DLD1 (cell line): ENCODE results near the gene SP3.

Experiments
- in situ Hi-C: cut with HindIII; loops from 2 replicates; pipeline ENCODE4 v1.10.0; 2017; ENCODE audit warnings: low sequenced_read_pairs

Gene SP3

GRCh38 chr2:173965372-173966025 is at the start of gene SP3:
TSS of gene SP3 (minus strand) at chr2:173965373. CDS start at chr2:173965171, 202 bp downstream.
- in situ Hi-C loops = no loop called here

GRCh38 chr2:174014699-174015070 is 49.5 kb upstream of the SP3 start:
- in situ Hi-C loops = no loop called here

DNA sequence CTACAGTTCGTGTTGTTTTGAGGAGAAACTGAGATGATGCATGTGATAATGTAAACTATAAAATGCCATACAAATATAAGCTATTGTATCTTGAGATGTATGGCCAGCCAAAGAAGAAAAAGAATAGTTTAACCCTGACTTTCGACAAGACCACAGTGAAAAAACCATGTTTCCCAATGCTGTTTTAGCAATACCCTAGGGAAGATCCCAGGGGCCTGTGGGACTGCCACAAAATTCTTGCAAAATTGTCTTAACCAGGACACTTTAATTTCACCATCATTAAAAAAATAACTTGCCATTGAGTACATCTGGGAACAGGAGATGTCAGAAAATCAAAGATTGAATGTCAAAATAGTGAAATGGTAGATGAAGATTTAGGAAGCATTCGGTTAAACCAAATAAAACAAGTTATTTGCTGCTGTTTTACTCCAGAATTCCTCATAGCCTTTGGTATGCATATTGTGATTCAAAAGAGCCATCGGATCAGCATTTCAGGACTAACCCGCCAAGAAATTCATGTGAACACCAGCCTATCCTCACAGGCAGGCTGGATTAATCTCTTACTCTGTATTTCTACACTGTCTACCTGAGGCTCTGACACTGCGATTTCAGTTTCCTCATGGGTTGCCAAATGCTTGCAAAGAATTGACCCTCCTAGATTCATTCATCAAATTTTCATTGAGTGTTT is 49.0 kb upstream of the SP3 start:
- in situ Hi-C loops = no loop called here

- in situ Hi-C loops = no loop called here
These were observed 48.2 kb upstream of the SP3 start for GRCh38 chr2:174013315-174013751.

DNA sequence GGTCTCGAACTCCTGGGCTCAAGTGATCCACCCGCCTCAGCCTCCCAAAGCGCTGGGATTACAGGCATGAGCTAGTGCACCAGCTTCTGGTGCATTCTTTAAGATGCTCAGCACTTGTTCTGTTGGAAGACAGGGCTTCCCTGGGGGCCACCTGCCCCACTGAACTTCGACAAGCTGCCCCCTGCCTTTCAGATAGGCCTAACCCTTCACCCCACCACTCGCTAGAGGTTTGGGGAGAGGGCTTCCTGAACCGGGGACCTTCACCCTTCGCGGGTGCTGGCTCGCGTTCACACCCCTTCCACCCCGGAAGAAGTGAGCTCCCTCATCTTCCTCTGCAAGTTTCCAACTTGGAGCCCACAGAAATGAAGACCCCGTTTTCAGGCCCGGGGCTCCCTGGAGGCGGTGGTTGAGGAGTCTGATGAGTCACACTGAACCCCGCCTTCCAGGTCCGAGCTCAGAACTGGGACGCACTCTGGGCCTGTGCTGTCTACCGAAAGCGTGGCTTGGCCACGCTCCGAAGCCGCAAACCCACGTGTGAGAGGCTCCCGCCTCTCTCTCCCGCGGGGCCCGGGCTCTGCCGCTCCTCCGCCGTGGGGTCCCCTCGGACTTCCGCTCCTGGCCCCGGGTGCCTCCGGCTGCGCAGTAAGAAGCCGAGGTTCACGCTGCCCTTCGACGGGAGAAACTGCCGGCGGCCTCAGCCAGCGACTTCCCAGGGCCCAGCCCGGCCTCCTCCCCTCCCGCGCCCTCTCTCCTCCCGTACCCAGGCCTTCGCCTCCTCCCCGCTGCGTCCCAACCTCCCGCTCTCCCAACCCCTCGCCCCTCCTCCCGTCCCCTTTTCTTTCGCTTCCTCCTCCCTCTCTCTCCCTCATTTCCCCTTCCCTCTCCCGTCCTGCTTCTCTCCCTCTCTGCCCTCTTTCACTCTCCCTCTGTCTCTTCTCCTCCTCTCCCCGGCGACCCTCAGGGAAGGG is 47.5 kb upstream of the SP3 start:
- in situ Hi-C loops = no loop called here

DNA sequence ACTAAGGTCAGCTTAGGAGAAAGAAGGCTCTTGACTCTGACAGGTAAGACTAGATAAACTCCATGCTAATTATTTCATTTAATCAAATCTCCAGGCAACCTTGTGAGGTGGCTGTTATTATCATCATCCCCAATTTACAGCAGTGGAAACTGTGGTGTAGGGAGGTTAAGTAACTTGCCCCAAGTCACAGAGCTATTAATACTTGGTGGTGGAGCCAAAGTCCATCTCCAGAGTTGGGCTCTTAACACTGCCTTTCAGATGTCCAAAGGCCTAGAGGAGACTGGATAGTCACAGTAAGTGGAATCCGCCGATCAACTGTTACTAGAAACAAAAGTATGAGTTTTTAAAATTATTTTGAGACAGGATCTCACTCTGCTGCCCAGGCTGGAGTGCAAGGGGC is 46.6 kb upstream of the SP3 start:
- in situ Hi-C loops = no loop called here

GRCh38 chr2:174011173-174011572 is 46.0 kb upstream of the SP3 start:
- in situ Hi-C loops = no loop called here

DNA sequence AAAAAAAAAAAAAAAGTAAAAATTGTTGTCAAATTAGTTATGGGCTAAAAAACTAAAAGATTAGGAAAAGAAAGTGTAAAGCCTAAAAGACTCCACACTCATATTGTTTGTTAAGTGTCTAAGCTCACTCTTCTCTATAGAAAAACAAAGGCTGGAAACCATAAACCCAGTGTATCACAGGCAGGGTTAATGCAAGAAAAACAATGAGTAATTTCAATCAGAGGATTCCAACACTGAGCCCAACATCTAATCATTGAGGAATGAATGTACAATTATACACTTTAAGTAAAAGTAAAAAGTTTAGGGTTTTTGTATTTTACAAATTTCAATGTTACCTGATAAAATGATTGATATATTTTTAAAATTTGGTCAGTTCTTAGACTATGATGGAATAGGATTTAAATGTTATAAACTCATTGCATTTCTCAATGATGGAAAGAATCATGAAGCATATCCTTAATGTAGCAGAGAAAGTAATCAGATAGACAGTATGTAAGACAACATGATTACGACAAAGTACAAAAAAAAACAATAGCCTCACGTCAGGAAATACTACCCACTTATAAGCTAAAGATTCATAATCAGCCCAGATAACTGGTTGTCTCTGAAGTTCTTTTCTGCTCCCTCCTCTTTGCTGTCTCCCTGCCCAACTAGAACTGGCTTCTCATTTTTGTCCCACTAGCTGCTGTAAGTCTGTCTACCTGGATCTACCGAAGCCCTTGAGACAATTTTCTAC is 44.5 kb upstream of the SP3 start:
- in situ Hi-C loops = no loop called here

- in situ Hi-C loops = no loop called here
These were observed 43.5 kb upstream of the SP3 start for GRCh38 chr2:174008720-174009119.

DNA sequence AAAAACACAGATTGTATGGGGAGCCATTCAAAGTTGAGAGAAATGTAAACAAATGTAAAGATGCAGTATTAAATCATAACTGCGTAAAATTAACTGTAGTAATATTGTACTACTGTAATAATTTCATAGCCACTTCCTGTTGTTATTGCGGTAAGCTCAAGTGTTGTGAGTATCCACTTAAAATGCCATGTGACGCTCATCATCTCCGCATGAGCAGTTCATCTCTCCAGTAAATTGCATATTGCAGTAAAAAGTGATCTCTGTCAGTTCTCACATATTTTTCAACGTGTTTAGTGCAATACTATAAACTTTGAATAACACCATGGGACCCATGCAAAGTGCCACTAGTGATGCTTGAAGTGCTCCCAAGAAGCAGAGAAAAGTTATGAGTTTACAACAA is 41.8 kb upstream of the SP3 start:
- in situ Hi-C loops = no loop called here

DNA sequence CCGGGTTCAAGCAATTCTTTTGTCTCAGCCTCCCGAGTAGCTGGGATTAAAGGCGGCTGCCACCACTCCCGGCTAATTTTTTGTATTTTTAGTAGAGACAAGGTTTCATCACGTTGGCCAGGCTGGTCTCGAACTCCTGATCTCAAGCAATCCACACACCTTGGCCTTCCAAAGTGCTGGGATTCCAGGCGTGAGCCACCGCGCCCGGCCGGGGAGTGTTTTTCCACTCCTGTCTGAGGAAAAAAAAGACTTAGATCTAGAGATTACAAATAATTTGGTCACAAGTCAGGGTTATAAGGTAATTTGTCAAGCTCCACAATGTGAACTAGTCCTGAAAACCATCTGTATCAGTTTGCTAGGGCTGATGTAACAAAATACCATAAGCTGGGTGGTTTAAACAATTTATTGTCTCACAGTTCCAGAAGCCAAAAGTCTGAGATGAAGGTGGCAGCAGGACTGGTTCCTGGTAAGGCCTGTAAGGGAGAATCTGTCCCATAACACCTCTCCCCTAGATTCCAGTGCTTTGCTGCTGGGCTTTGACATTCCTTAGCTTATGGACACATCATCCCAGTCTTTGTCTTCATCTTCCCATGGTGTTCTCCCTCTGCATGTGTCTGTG is 40.7 kb upstream of the SP3 start:
- in situ Hi-C loops = no loop called here

DNA sequence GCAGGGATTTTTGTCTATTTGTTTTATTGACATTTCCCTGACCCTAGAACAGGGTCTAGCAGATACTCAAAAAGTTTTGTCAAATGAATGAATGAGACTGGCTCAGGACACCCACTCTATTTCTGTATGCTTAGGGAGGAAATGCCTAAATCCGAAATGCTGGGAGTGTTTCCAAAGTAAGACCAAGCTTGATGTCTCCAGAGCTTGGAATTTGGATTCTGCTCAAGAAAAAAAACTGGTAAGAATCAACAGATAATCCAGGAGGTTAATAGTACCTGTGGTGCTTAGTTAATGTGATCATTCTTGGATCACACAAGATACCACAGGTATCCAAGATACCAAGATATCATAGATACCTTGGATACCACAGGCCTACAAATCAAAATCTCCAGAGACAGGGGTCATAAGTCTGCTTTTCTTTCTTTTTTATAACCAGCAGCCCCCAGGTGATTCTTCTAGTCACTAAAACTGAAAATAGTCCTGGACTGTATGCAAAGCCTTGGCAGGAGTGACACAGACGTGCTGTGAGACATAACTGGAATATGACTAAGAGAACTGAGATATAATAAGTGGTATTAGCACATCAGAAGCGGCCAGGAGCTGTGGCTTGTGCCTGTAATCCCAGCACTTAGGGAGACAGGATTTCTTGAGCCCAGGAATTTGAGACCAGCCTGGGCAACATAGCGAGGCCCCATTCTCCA is 39.9 kb upstream of the SP3 start:
- in situ Hi-C loops = no loop called here

DNA sequence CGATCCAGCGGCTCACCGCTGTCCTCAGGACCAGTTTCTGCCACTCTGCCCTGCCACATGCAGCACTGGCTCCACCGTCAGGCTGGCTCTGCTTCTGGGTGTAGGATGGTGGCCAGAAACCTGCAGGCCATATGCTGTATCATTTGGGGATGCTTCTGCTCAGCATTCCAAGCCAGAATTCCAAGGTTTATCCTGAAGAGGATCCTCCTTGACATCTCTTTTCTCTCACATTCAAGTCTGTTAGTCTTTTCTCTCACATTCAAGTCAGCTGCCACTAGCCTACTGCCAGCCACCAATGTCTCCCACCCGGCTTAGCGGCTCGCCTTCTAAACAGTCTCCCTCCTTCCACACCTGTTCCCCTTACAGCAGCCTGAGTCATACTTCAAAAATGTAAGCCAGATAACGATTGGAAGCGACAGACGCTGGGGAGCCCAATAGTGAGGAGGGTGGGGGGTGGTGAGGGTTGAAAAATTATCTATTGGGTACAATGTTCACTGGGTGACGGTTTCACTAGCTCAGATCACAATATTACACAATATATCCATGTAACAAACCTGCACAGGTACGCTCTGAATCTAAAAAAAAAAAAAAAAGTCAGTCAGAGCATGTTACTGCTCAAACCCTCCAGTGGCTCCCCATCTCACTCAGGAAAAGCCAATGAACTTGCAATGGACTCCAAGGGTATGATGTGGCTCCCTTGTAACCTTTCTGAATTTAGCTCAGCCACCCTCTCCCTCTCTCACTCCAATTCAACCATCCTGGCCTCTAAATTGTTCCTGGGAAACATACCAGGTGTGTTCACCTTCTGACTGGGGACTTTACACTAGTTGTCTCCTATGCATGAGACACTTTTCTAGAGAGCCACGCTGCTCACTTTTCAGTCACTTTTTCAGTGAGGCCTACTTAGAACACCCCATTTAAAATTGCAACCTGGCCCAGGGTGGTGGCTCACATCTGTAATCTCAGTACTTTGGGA is 38.8 kb upstream of the SP3 start:
- in situ Hi-C loops = no loop called here

GRCh38 chr2:174002679-174003078 is 37.5 kb upstream of the SP3 start:
- in situ Hi-C loops = no loop called here

GRCh38 chr2:174001107-174001506 is 35.9 kb upstream of the SP3 start:
- in situ Hi-C loops = no loop called here

- in situ Hi-C loops = no loop called here
These were observed 34.6 kb upstream of the SP3 start for GRCh38 chr2:173999724-174000123.

- in situ Hi-C loops = no loop called here
These were observed 34.1 kb upstream of the SP3 start for GRCh38 chr2:173999272-173999671.

GRCh38 chr2:173998386-173998785 is 33.2 kb upstream of the SP3 start:
- in situ Hi-C loops = no loop called here

- in situ Hi-C loops = no loop called here
These were observed 32.6 kb upstream of the SP3 start for GRCh38 chr2:173997753-173998152.
